Measurements from ENCODE around the gene NOL8.
A peak's percentile ranks its signal among the peaks of the same experiment; 100 is the strongest.

NOL8 gene

GRCh38 chr9:92332577-92333281, 7.6 kb upstream of the NOL8 start:
- no peak for TF ChIP-seq CTCF (IDR thresholded peaks at IDR 0.05; ENCODE audit: borderline replicate concordance, control extremely low read depth, extremely low read depth, insufficient read depth, missing control alignments)
- in situ Hi-C loops (cut with MboI; ENCODE audit: low sequenced_read_pairs, unreplicated experiment) = loop anchor here (10.0 kb wide), 1 partner anchor 302 kb away; no protein-coding TSS in a partner anchor
- no peak for DNase-seq (ENCODE audit: low spot score)

- in situ Hi-C loops (cut with MboI; ENCODE audit: low sequenced_read_pairs, unreplicated experiment) = no loop called here
- TF ChIP-seq CTCF (IDR thresholded peaks at IDR 0.05; ENCODE audit: borderline replicate concordance, control extremely low read depth, extremely low read depth, insufficient read depth, missing control alignments) = peak; percentile 20
- peak; percentile 39 for DNase-seq (ENCODE audit: low spot score)
These were observed 3.1 kb upstream of the NOL8 start for GRCh38 chr9:92328225-92328624.

- DNase-seq (ENCODE audit: low spot score) = no peak
- in situ Hi-C loops (cut with MboI; ENCODE audit: low sequenced_read_pairs, unreplicated experiment) = no loop called here
- TF ChIP-seq CTCF (IDR thresholded peaks at IDR 0.05; ENCODE audit: borderline replicate concordance, control extremely low read depth, extremely low read depth, insufficient read depth, missing control alignments) = no peak
These were observed 2.2 kb upstream of the NOL8 start for GRCh38 chr9:92327283-92327850.

- in situ Hi-C loops (cut with MboI; ENCODE audit: low sequenced_read_pairs, unreplicated experiment) = no loop called here
- DNase-seq (ENCODE audit: low spot score) = peak; percentile 42
- no peak for TF ChIP-seq CTCF (IDR thresholded peaks at IDR 0.05; ENCODE audit: borderline replicate concordance, control extremely low read depth, extremely low read depth, insufficient read depth, missing control alignments)
These were observed 896 bp upstream of the NOL8 start for GRCh38 chr9:92325991-92326500.

- in situ Hi-C loops (cut with MboI; ENCODE audit: low sequenced_read_pairs, unreplicated experiment) = no loop called here
- DNase-seq (ENCODE audit: low spot score) = no peak
- TF ChIP-seq CTCF (IDR thresholded peaks at IDR 0.05; ENCODE audit: borderline replicate concordance, control extremely low read depth, extremely low read depth, insufficient read depth, missing control alignments) = no peak
These were observed 271 bp downstream of the NOL8 start for GRCh38 chr9:92324889-92325268.

- TF ChIP-seq CTCF (IDR thresholded peaks at IDR 0.05; ENCODE audit: borderline replicate concordance, control extremely low read depth, extremely low read depth, insufficient read depth, missing control alignments) = no peak
- in situ Hi-C loops (cut with MboI; ENCODE audit: low sequenced_read_pairs, unreplicated experiment) = no loop called here
- no peak for DNase-seq (ENCODE audit: low spot score)
These were observed 719 bp downstream of the NOL8 start for GRCh38 chr9:92324431-92324830.
